Keratinocyte (primary cell): ENCODE data around the gene TROAP. TPM values are rescaled to one million over a fixed set of nuclear protein-coding genes. Genes with fewer than 3 reads are reported as not detected.

ENCODE experiments used
- DNase-seq: peaks from one replicate; pipeline ENCODE4 v3.0.0-alpha.2; 2011; ENCODE audit warnings: low read depth, missing footprints, low spot score
- FAIRE-seq: peaks from 2 replicates; lab custom pipeline; 2011; peaks lifted over from hg19 to GRCh38; lab: Jason Lieb, UNC
- H2AFZ ChIP-seq: 2 replicates; pipeline ENCODE4 v1.6.0; 2012; ENCODE audit warnings: low read length, control low read depth, inconsistent platforms; ENCODE audit not compliant: control insufficient read depth
- H3K27ac ChIP-seq: 2 replicates; pipeline ENCODE4 v1.5.1; 2011; ENCODE audit warnings: low read length; ENCODE audit not compliant: control insufficient read depth, insufficient read depth
- H3K27me3 ChIP-seq: 3 replicates; pipeline ENCODE4 v1.6.0; 2011; ENCODE audit warnings: low read length; ENCODE audit not compliant: control insufficient read depth, insufficient read depth; ENCODE audit errors: extremely low read depth
- H3K36me3 ChIP-seq, 2 experiments: 2 replicates in 1 of 2; 3 replicates in 1 of 2; pipeline ENCODE4 v1.5.1; 2011; ENCODE audit warnings: low read length in 2 of 2, mild to moderate bottlenecking in 1 of 2; ENCODE audit not compliant: control insufficient read depth in 2 of 2, insufficient read depth in 2 of 2; ENCODE audit errors: extremely low read depth in 1 of 2
- H3K4me1 ChIP-seq: 3 replicates; pipeline ENCODE4 v1.5.1; 2011; ENCODE audit warnings: low read length; ENCODE audit not compliant: control insufficient read depth, insufficient read depth; ENCODE audit errors: extremely low read depth
- H3K4me2 ChIP-seq: 3 replicates; pipeline ENCODE4 v1.6.0; 2011; ENCODE audit warnings: low read depth, low read length; ENCODE audit not compliant: control insufficient read depth, insufficient read depth; ENCODE audit errors: extremely low read depth
- H3K4me3 ChIP-seq, 3 experiments: fragments of 200-600 bp in 1 of 3; sonication (generic) in 1 of 3; 2 replicates in 2 of 3; 3 replicates in 1 of 3; pipeline ENCODE4 v1.5.1; 2011 to 2016; ENCODE audit warnings: low read length in 3 of 3, mild to moderate bottlenecking in 3 of 3, control low read depth in 2 of 3, inconsistent platforms in 1 of 3, low read depth in 1 of 3, mixed read lengths in 1 of 3, mixed run types in 1 of 3, moderate library complexity in 1 of 3; ENCODE audit not compliant: control insufficient read depth in 2 of 3, insufficient read depth in 2 of 3; ENCODE audit errors: extremely low read depth in 1 of 3
- H3K79me2 ChIP-seq: 2 replicates; pipeline ENCODE4 v1.6.0; 2012; ENCODE audit warnings: low read length; ENCODE audit not compliant: control insufficient read depth, insufficient read depth
- H3K9ac ChIP-seq: 3 replicates; pipeline ENCODE4 v1.6.0; 2011; ENCODE audit warnings: low read length; ENCODE audit not compliant: control insufficient read depth, insufficient read depth; ENCODE audit errors: extremely low read depth
- H3K9me1 ChIP-seq: 3 replicates; pipeline ENCODE4 v1.6.0; 2011; ENCODE audit warnings: low read length; ENCODE audit not compliant: control insufficient read depth, insufficient read depth; ENCODE audit errors: extremely low read depth
- H3K9me3 ChIP-seq: 2 replicates; pipeline ENCODE4 v1.5.1; 2012; ENCODE audit warnings: low read depth, low read length; ENCODE audit not compliant: control insufficient read depth
- H4K20me1 ChIP-seq: 3 replicates; pipeline ENCODE4 v1.6.0; 2011; ENCODE audit warnings: low read length; ENCODE audit not compliant: control insufficient read depth, insufficient read depth; ENCODE audit errors: extremely low read depth
- CTCF ChIP-seq, 3 experiments: IDR thresholded peaks in 1 of 3; conservative IDR thresholded peaks in 1 of 3; optimal IDR thresholded peaks in 1 of 3; 2 replicates in 2 of 3; 3 replicates in 1 of 3; pipeline versions ENCODE3 to v1.5.1; 2011; ENCODE audit warnings: low read length in 3 of 3, mild to moderate bottlenecking in 3 of 3, moderate library complexity in 2 of 3, control low read depth in 1 of 3, inconsistent platforms in 1 of 3; ENCODE audit not compliant: insufficient read depth in 2 of 3; ENCODE audit errors: extremely low read depth in 1 of 3
- EZH2 ChIP-seq: IDR thresholded peaks from one replicate; pipeline ENCODE4 v1.6.1; 2012; ENCODE audit warnings: inconsistent platforms, mild to moderate bottlenecking, low read length, moderate library complexity
- dilution Hi-C: fragments of 300-500 bp; cut with MboI; formaldehyde crosslinking; loops from one replicate; pipeline ENCODE4 v1.7.0; 2020; ENCODE audit warnings: low sequenced_read_pairs; ENCODE audit not compliant: extremely low pct_ligation_motif_present
- polyA plus RNA-seq, 5 experiments: library from polyadenylated mRNA; depleted of rRNA in 3 of 5; stranded (reverse) in 3 of 5; stranded (forward) in 1 of 5; unstranded in 1 of 5; fragments of >200 nt; gene quantifications; 1 replicate in 1 of 5; 2 replicates in 3 of 5; 3 replicates in 1 of 5; pipeline versions ENCODE4 v1.2.1 to v1.2.3, GENCODE V29; 2011 to 2012; ENCODE audit warnings: missing spikeins in 2 of 5, low read depth in 1 of 5, low replicate concordance in 1 of 5

TROAP gene
- polyA plus RNA-seq, 1 donor (not counting 4 experiments of a cell fraction or from before 2014, with no cell fraction given), result 14.1 TPM

DNA sequence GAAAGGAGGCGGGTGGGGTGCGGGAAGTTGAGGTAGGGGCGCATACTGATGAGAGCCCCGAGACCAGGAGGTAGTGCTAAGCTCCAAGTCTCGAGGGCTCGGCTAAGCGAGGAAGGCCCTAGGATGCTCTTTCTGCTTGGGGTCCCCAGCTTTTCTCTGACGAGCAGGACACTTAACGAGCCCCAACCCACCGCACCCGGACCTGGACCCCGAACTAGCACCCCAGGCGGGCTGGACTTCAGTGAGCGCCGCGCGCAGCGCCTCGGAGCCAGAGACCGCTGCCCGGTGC, 18.7 kb downstream of the TROAP start:
- no peaks in the 10 kb centered on the region for H3K36me3 ChIP-seq
- dilution Hi-C loops, result no loop called here
- peaks cover 21% of the 10 kb centered on the region for H3K4me1 ChIP-seq
- H3K9ac ChIP-seq, result no peak overlapping the region
- H3K4me2 ChIP-seq, result no peak overlapping the region
- TF ChIP-seq EZH2 (no peak), CTCF (optimal IDR thresholded peaks at IDR 0.05 in 1 of 3, IDR thresholded peaks at IDR 0.05 in 1 of 3, conservative IDR thresholded peaks at IDR 0.05 in 1 of 3; ENCODE audit: extremely low read depth in 1 of 3, insufficient read depth in 2 of 3, low read length in 3 of 3) (no peak)
- no peak for DNase-seq
- H3K4me3 ChIP-seq, result no peak overlapping the region
- FAIRE-seq, result no peak
- no peaks in the 10 kb centered on the region for H3K9me3 ChIP-seq
- H3K27ac ChIP-seq, result no peak overlapping the region
- no peaks in the 10 kb centered on the region for H3K79me2 ChIP-seq
- H3K27me3 ChIP-seq, result peaks cover 71% of the 10 kb centered on the region
- no peaks in the 10 kb centered on the region for H3K9me1 ChIP-seq
- H2AFZ ChIP-seq, result no peak overlapping the region
- no peaks in the 10 kb centered on the region for H4K20me1 ChIP-seq

DNA sequence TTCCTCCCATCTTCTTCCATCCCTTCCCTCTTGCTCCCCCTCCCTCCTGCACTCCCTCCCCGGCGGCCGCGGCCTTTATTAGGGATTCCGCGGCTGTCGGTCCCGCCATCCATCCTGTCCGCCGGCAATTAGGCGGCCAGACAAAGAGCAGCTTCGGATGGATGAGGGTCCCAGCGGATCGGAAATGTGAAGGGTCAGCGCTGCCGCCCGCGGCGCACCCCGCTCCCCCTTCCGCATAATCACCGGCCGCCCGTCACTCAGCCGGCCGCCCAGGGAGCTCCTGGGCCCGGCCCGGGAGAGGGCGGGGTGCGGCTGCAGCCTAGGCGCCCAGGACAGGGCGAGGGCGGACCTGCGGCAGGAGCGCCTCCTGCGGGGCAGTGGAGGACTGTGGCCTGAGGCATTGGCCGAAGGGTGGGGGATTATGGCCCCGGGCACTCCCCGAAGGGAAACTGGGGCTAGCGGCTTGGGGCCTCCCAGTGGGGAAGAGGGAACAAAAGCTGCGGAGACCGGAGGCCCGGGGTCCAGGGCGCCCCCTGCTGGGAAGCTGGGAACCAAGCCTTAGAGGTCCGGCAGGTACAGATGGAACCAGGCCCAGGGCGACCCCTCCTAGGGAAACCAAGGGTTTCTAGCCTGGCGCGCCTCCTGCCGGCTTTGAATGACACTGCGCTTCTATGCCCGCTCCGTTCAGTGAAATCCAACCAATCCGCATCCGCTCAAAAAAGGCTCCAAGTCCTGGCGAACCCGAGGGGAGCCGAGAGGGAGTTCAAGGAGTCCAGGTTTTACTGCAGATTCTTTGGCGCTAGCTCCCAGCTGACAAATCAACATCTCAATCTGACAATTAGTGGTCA, 19.2 kb downstream of the TROAP start:
- H2AFZ ChIP-seq, result no peak overlapping the region

More for the DNA sequence above, 19.2 kb downstream of the TROAP start:
- Histone ChIP-seq H3K4me2 (peak overlapping the region; percentile 68), H3K4me3 (peak overlapping the region in 1 of 3 experiments; percentile 23), H3K4me1 (peaks cover 22% of the 10 kb centered on the region), H3K9me3 (no peaks in the 10 kb centered on the region), H3K27me3 (peaks cover 75% of the 10 kb centered on the region), H3K36me3 (no peaks in the 10 kb centered on the region), H3K9me1 (no peaks in the 10 kb centered on the region), H4K20me1 (no peaks in the 10 kb centered on the region), H3K9ac (no peak overlapping the region), H3K27ac (no peak overlapping the region), H3K79me2 (no peaks in the 10 kb centered on the region)
- FAIRE-seq, result no peak
- dilution Hi-C loops, result no loop called here
- TF ChIP-seq EZH2, result no peak
- TF ChIP-seq CTCF (optimal IDR thresholded peaks at IDR 0.05 in 1 of 3, IDR thresholded peaks at IDR 0.05 in 1 of 3, conservative IDR thresholded peaks at IDR 0.05 in 1 of 3; ENCODE audit: extremely low read depth in 1 of 3, insufficient read depth in 2 of 3, low read length in 3 of 3), result peak; percentile 62 to 91 (median 84)
- DNase-seq, result peak; percentile 32
